Islet precursor cell (in vitro differentiated cells): ENCODE data around the gene TNNT2.
A peak's percentile ranks its signal among the peaks of the same experiment; 100 is the strongest.

ENCODE experiments used
- DNase-seq: peaks from one replicate; pipeline ENCODE4 v3.0.0-alpha.2; 2018

The TNNT2 gene

DNA sequence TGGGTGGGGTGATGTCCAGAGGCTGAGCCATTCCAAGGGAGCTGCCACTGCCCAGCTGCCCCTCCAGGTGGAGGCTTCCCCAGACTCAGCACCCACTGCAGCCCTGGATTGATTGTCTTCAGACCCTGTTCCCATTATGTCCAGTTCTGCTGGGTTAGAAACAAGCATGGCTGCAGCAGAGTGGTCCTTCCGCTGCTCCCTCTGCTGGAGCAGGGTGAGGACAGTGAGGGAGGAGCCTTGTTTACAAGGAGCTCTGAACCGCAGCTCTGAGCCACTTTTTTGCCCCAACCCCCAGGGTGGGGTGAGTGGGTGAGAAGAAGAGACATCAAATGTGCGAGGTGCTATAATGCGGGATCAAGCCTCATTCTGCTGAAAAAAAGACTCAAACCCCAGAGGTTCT lies 2.3 kb downstream of the TNNT2 start:
- no peak for DNase-seq

DNA sequence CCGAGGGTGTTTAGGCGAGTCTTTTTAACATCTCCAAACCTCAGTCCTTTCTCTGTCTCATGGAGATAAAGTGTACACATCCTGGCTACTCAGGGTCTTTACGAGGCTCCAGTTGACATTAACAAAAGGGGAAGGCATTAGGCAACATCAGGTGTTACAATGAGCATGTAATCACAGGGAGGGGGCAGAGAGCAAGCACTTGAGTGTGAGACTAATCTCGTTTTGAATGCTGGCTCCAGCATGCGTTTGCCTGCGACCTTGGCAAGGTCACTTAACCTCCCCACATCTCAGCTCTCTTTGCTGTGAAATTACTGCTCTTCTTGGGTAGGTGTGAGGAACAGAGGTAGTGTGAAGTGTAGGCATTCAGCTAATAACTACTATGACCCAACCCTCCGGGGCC lies 3.1 kb downstream of the TNNT2 start:
- DNase-seq, result no peak

GRCh38 chr1:201371792-201372191 lies 5.7 kb downstream of the TNNT2 start:
- DNase-seq, result peak; percentile 81

DNA sequence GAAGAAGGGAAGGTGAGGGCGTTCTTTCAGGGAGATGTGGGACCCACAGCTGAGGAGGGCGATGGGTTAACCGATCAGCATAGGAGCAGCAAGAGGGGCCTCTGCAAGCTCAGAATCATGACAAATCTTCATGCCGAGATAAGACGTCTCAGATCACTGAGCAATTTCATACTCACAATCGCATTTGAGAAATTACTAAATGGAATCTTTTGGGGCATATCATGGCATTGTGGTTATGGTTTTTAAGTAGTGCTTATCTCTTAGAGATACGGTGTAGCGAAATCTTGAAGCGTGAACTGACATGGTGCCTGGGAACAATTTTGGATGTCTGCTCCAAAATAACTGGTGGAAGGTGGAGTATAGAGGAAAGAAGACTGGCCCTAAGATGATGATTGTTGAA lies 6.2 kb downstream of the TNNT2 start:
- DNase-seq, result no peak

GRCh38 chr1:201370500-201370899 lies 7.0 kb downstream of the TNNT2 start:
- no peak for DNase-seq

GRCh38 chr1:201369209-201369608 lies 8.3 kb downstream of the TNNT2 start:
- no peak for DNase-seq

DNA sequence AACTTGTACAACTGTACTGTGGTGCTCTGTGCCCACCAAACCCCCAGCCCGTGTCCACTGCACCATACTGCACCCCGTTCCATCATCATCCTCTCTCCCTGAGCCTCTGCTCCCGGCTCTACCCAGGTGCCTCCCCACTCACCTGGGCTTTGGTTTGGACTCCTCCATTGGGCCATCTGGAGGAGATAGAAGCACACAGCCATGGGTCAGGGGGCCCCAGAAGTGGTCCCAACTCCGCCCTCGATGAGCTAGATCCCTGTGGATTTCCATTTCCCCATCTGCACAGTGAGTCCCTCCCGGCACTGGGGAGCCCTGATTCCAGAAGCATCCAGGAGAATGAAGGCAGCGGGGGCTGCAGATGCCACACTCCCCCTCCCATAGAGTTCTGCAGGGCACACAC lies 10.8 kb downstream of the TNNT2 start:
- DNase-seq, result no peak

DNA sequence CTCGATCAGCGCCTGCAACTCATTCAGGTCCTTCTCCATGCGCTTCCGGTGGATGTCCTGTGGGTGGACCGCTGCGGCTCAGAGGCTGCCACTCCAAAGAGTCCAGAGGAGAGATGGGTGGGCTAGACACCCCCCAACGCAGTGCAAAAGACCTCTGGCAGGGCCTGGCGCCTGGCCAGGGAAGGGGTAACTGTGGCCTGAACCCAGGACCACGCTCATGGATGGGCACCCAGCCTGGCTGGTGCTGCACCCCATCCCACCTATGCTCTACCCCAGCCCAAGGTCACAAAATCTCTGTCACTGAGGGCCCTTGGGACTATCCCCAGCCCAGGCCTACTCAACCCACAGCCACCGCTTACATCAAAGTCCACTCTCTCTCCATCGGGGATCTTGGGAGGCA lies 12.2 kb downstream of the TNNT2 start:
- no peak for DNase-seq

DNA sequence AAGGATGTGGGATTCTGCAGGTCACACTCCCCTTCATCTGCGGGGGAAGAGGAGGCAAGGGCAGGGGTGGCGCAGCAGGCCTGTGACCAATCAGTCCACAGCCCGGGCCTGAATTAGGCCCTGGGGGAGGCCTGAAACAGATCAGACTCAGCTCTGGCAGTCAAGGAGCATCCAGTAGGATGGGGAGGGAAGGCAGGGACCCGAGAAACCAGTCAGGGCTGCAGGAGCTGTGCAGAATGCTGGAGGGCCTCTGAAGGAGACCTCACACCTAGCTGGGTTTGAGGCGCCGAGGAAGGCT lies 12.7 kb downstream of the TNNT2 start:
- DNase-seq, result no peak

- no peak for DNase-seq
These were observed 14.0 kb downstream of the TNNT2 start for GRCh38 chr1:201363467-201363866.

DNA sequence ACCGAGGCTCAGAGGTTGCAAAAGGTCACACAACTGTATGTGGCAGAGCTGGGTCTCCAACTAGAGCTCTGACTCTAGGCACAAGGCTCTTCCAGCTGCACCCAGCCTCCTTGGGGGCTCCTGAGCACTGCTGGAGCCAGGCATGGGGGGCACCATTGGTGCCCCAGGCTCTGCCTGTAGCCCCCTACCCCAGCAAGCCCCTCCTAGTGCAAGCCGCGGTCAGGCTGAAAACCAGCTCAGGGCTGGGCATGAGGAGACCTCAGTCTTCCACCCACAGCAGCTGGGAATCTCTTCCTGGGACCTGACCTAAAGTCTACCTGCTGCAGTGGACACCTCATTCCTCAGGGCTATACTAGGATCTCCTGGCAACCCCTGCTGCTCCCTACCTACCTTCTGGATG lies 14.6 kb downstream of the TNNT2 start:
- no peak for DNase-seq

GRCh38 chr1:201361652-201362504 lies 15.6 kb downstream of the TNNT2 start:
- peak; percentile 84 for DNase-seq

GRCh38 chr1:201360901-201361651 lies 16.4 kb downstream of the TNNT2 start:
- no peak for DNase-seq

DNA sequence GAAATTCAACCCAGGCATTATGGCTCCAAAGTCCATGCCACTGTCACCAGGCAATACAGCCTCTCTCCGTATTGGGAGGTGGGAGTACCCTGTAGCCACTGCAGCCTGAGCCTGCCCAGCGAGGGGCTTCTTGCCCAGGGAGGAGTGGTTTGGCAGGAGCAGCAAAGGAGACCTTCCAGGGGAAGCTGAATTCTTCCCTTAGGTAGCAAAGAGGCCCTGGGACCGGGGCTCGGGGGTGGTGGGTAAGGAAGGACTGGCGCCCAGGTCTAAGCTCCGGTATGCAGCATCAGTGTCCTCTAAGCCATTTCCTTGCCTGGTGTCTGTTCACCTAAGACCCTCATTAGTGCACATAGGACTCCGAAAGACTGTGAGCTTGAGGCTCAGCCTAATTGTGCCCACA lies 17.0 kb downstream of the TNNT2 start:
- DNase-seq, result no peak

GRCh38 chr1:201359873-201360210 lies 17.6 kb downstream of the TNNT2 start:
- no peak for DNase-seq

DNA sequence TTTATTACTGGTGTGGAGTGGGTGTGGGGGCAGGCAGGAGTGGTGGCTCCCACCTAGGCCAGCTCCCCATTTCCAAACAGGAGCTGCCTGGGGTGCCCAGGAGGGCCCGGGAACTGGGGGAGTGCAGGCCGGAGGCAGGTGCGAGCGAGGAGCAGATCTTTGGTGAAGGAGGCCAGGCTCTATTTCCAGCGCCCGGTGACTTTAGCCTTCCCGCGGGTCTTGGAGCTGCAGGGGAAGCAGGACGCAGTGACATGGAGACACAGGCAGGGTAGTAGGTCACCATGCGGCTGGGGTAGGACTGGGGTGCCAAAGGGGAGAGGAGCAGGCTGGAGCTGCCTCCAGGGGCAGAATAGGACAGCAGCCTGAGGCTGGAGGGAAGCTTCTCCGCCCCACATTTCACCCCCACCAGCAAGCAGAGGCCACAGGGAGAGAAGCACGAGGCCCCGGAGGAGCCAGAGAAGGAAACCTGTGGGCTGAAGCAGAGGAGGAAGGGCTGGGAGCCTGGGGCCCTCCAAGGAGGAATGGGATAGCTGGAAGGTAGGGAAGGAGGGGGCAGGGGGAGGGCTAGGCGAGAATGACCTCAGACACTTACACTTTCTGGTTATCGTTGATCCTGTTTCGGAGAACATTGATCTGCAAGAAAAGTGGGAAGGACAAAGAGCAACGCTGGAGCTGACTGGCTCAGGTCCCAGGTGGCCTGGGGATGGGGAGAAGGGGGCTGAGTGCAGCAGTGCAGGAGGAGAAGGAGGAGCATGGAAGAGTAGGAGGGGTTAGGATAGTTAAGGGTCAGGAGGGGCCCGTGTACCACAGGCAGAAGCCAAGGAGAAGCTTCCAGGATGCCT lies 18.2 kb downstream of the TNNT2 start:
- no peak for DNase-seq

- peak; percentile 84 for DNase-seq
These were observed 18.9 kb downstream of the TNNT2 start for GRCh38 chr1:201358596-201358995.

GRCh38 chr1:201357636-201358348 lies 19.7 kb downstream of the TNNT2 start:
- no peak for DNase-seq

DNA sequence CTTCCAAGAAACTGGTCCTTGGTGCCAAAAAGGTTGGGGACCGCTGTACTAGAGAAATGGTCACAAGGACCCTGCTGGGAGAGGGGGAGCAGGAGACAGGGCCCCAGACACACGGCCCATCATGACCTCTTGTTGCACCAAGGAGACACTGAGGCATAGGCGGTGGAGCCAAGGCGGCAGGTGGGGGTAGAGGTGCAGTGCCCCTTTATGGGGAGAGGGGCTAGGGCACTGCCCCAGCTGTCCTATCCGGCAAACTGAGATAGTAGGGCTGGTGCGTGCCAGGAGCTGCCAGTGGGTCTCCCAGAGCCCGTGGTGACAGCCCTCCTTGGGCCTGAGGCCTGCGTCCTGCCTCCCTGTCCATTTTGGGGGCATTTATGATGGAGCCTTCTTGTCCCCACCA lies 20.3 kb downstream of the TNNT2 start:
- DNase-seq, result no peak

- DNase-seq, result no peak
These were observed 20.8 kb downstream of the TNNT2 start for GRCh38 chr1:201356701-201357100.

GRCh38 chr1:201356236-201356635 lies 21.2 kb downstream of the TNNT2 start:
- DNase-seq, result no peak

DNA sequence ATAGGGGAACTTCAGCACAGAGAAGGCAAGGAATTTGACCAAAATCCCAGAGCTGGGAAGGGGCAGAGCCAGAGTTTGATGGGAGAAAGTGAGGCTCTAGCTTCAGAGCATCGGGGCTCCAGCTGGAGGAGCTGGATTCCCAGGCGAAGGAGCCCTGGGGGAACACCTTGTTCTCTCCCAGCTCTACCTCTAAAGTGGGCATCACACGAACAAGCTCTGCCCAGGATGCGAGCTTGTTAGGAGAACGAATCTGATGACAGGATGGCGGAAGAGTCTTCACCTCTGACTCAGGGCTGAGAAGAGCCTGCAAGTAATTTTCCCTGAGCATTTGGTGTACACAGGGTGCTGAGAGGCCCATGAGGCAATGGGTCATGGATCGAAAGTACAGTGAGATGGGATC lies 22.0 kb downstream of the TNNT2 start:
- no peak for DNase-seq

- DNase-seq, result no peak
These were observed 22.6 kb downstream of the TNNT2 start for GRCh38 chr1:201354901-201355295.
